Natural killer cell treated with Interleukin-12 subunit alpha and Interleukin-12 subunit beta and Interleukin-15 and Interleukin-18, amount 100 ng/mL, for 72 hours (primary cell): Measurements from ENCODE around the gene NRAP. TPM values are rescaled to one million over a fixed set of nuclear protein-coding genes. Genes with fewer than 3 reads are reported as not detected.

Source experiments
- ATAC-seq, 2 donors: fragments of 150-1000 bp; cut with Tn5 transposase in 1 of 2; sonication (Bioruptor Pico), chemical (Tn5 transposase) in 1 of 2; 2 replicates each; pipeline ENCODE4 v1.10.0; 2021
- DNase-seq: peaks from one replicate; pipeline ENCODE4 v3.0.0; 2022; ENCODE audit warnings: low spot score
- H3K27ac Mint-ChIP-seq, 2 donors: 1 replicate in 1 of 2; 2 replicates in 1 of 2; pipeline ENCODE4 v1.8.0; 2022; ENCODE audit warnings: mixed read lengths in 2 of 2, mild to moderate bottlenecking in 1 of 2, moderate library complexity in 1 of 2
- H3K27me3 Mint-ChIP-seq, 2 donors: 1 replicate in 1 of 2; 2 replicates in 1 of 2; pipeline ENCODE4 v1.8.0; 2022; ENCODE audit warnings: mixed read lengths in 2 of 2
- H3K36me3 Mint-ChIP-seq: one replicate; pipeline ENCODE4 v1.8.0; 2022; ENCODE audit warnings: mixed read lengths
- H3K4me1 Mint-ChIP-seq, 2 donors: 1 replicate in 1 of 2; 2 replicates in 1 of 2; pipeline ENCODE4 v1.8.0; 2022; ENCODE audit warnings: low read depth in 2 of 2, mixed read lengths in 2 of 2, mild to moderate bottlenecking in 1 of 2
- H3K4me3 Mint-ChIP-seq: one replicate; pipeline ENCODE4 v1.8.0; 2022; ENCODE audit warnings: mixed read lengths
- H3K9me3 Mint-ChIP-seq: 2 replicates; pipeline ENCODE4 v1.8.0; 2022; ENCODE audit warnings: mixed read lengths
- total RNA-seq, 2 donors: library from RNA; stranded (reverse); gene quantifications; one replicate each; pipeline ENCODE4 v1.2.3, GENCODE V29; 2022

The NRAP gene
- total RNA-seq, 2 donors from 2014 or later, result not detected

GRCh38 chr10:113691381-113691780, 27.5 kb upstream of the NRAP start:
- H3K36me3 Mint-ChIP-seq, result peaks cover 37% of the 10 kb centered on the region
- no peak for ATAC-seq

GRCh38 chr10:113690749-113691148, 26.9 kb upstream of the NRAP start:
- peaks cover 41% of the 10 kb centered on the region for H3K36me3 Mint-ChIP-seq
- H3K9me3 Mint-ChIP-seq, result peaks cover 17% of the 10 kb centered on the region

More at GRCh38 chr10:113691381-113691780, 27.5 kb upstream of the NRAP start:
- no peak for DNase-seq
- Mint-ChIP-seq H3K27ac (no peak overlapping the region), H3K4me1 (peaks cover 31 to 46% of the 10 kb centered on the region in 2 donors), H3K9me3 (peaks cover 17% of the 10 kb centered on the region), H3K4me3 (no peak overlapping the region), H3K27me3 (no peaks in the 10 kb centered on the region)

GRCh38 chr10:113689574-113689973, 25.7 kb upstream of the NRAP start:
- Mint-ChIP-seq H3K9me3 (peaks cover 21% of the 10 kb centered on the region), H3K4me1 (peaks cover 35 to 56% of the 10 kb centered on the region in 2 donors), H3K27ac (peak overlapping the region; percentile 25 to 67), H3K27me3 (no peaks in the 10 kb centered on the region), H3K4me3 (peak overlapping the region; percentile 61), H3K36me3 (peaks cover 53% of the 10 kb centered on the region)
- no peak for ATAC-seq
- DNase-seq, result no peak

More at GRCh38 chr10:113690749-113691148, 26.9 kb upstream of the NRAP start:
- Mint-ChIP-seq H3K27ac (peak overlapping the region in 1 of 2 donors; percentile 13), H3K4me1 (peaks cover 33 to 45% of the 10 kb centered on the region in 2 donors), H3K27me3 (no peaks in the 10 kb centered on the region), H3K4me3 (no peak overlapping the region)
- DNase-seq (no peak), ATAC-seq (no peak)

- Mint-ChIP-seq H3K9me3 (peaks cover 21% of the 10 kb centered on the region), H3K4me1 (peaks cover 41 to 60% of the 10 kb centered on the region in 2 donors), H3K4me3 (peak overlapping the region; percentile 61), H3K36me3 (peaks cover 53% of the 10 kb centered on the region), H3K27ac (peak overlapping the region; percentile 25 to 67), H3K27me3 (no peaks in the 10 kb centered on the region)
- no peak for ATAC-seq
- no peak for DNase-seq
Observed at GRCh38 chr10:113689057-113689456, 25.2 kb upstream of the NRAP start.

- no peak overlapping the region for H3K27ac Mint-ChIP-seq
- H3K27me3 Mint-ChIP-seq, result no peaks in the 10 kb centered on the region
- DNase-seq (no peak), ATAC-seq (no peak)
- H3K4me3 Mint-ChIP-seq, result no peak overlapping the region
- H3K9me3 Mint-ChIP-seq, result peaks cover 17% of the 10 kb centered on the region
- peaks cover 55 to 67% of the 10 kb centered on the region in 2 donors for H3K4me1 Mint-ChIP-seq
- peaks cover 53% of the 10 kb centered on the region for H3K36me3 Mint-ChIP-seq
Observed at GRCh38 chr10:113687037-113687436, 23.2 kb upstream of the NRAP start.

- Mint-ChIP-seq H3K27me3 (no peaks in the 10 kb centered on the region), H3K4me3 (no peak overlapping the region)
Observed at GRCh38 chr10:113686028-113686427, 22.2 kb upstream of the NRAP start.

GRCh38 chr10:113683300-113683699, 19.5 kb upstream of the NRAP start:
- no peaks in the 10 kb centered on the region for H3K27me3 Mint-ChIP-seq
- DNase-seq (no peak), ATAC-seq (no peak)
- H3K4me1 Mint-ChIP-seq, result peaks cover 60 to 72% of the 10 kb centered on the region in 2 donors
- H3K36me3 Mint-ChIP-seq, result peaks cover 50% of the 10 kb centered on the region
- peaks cover 15% of the 10 kb centered on the region for H3K9me3 Mint-ChIP-seq
- H3K4me3 Mint-ChIP-seq, result peak overlapping the region; percentile 54
- H3K27ac Mint-ChIP-seq, result peak overlapping the region in 1 of 2 donors; percentile 11

More at GRCh38 chr10:113686028-113686427, 22.2 kb upstream of the NRAP start:
- Mint-ChIP-seq H3K27ac (no peak overlapping the region), H3K36me3 (peaks cover 53% of the 10 kb centered on the region), H3K4me1 (peaks cover 63 to 77% of the 10 kb centered on the region in 2 donors), H3K9me3 (peaks cover 17% of the 10 kb centered on the region)
- no peak for DNase-seq
- ATAC-seq, result no peak

GRCh38 chr10:113681533-113682470, 18.0 kb upstream of the NRAP start:
- peak overlapping the region; percentile 96 to 97 for H3K27ac Mint-ChIP-seq
- DNase-seq (no peak), ATAC-seq (peak; percentile 57 to 67)
- peaks cover 36% of the 10 kb centered on the region for H3K36me3 Mint-ChIP-seq
- peaks cover 58 to 67% of the 10 kb centered on the region in 2 donors for H3K4me1 Mint-ChIP-seq
- peaks cover 7% of the 10 kb centered on the region for H3K9me3 Mint-ChIP-seq
- peak overlapping the region; percentile 98 for H3K4me3 Mint-ChIP-seq
- no peaks in the 10 kb centered on the region for H3K27me3 Mint-ChIP-seq

- H3K4me3 Mint-ChIP-seq, result peak overlapping the region; percentile 98
- DNase-seq (no peak), ATAC-seq (peak; percentile 15 to 33)
- H3K36me3 Mint-ChIP-seq, result peaks cover 29% of the 10 kb centered on the region
- H3K27me3 Mint-ChIP-seq, result no peaks in the 10 kb centered on the region
- H3K27ac Mint-ChIP-seq, result peak overlapping the region; percentile 96 to 97
- peaks cover 7% of the 10 kb centered on the region for H3K9me3 Mint-ChIP-seq
- peaks cover 54 to 61% of the 10 kb centered on the region in 2 donors for H3K4me1 Mint-ChIP-seq
Observed at GRCh38 chr10:113680190-113681111, 16.6 kb upstream of the NRAP start.

- H3K4me3 Mint-ChIP-seq, result peak within 1 kb of the TSS; percentile 98
- H3K4me1 Mint-ChIP-seq, result peaks cover 49 to 53% of the 10 kb centered on the region in 2 donors
- peaks cover under 1 to 2% of the 10 kb centered on the region in 2 donors for H3K27me3 Mint-ChIP-seq
- peaks cover 21% of the 10 kb centered on the region for H3K36me3 Mint-ChIP-seq
- peak within 1 kb of the TSS; percentile 96 to 97 for H3K27ac Mint-ChIP-seq
- peak; percentile 92 for DNase-seq
- ATAC-seq, result peak; percentile 92 to 96
- H3K9me3 Mint-ChIP-seq, result peaks cover 3% of the 10 kb centered on the region
Observed at GRCh38 chr10:113679463-113680189, 15.8 kb upstream of the NRAP start, which contains the start of gene CASP7. Gene CASP7, plus strand, starts transcription at chr10:113679912. Its CDS starts 17,582 bp downstream, at chr10:113697494.

- peak; percentile 76 to 95 for ATAC-seq
- DNase-seq, result no peak
- H3K36me3 Mint-ChIP-seq, result no peaks in the 10 kb centered on the region
- peak overlapping the region; percentile 61 for H3K4me3 Mint-ChIP-seq
- peak overlapping the region; percentile 53 to 82 for H3K27ac Mint-ChIP-seq
- peaks cover 4 to 8% of the 10 kb centered on the region in 2 donors for H3K4me1 Mint-ChIP-seq
- peaks cover 16 to 28% of the 10 kb centered on the region in 2 donors for H3K27me3 Mint-ChIP-seq
- no peaks in the 10 kb centered on the region for H3K9me3 Mint-ChIP-seq
Observed at GRCh38 chr10:113666682-113667252, 2.9 kb upstream of the NRAP start.

- DNase-seq (no peak), ATAC-seq (no peak)
- Mint-ChIP-seq H3K9me3 (no peaks in the 10 kb centered on the region), H3K27me3 (peaks cover 19 to 32% of the 10 kb centered on the region in 2 donors), H3K4me3 (no peak overlapping the region), H3K27ac (no peak overlapping the region), H3K4me1 (peaks cover 4 to 8% of the 10 kb centered on the region in 2 donors), H3K36me3 (no peaks in the 10 kb centered on the region)
Observed at GRCh38 chr10:113665806-113666354, 2.0 kb upstream of the NRAP start.
